Caco-2 (cell line): Measurements from ENCODE around the gene FDXR. TPM values are rescaled to one million over a fixed set of nuclear protein-coding genes. Genes with fewer than 3 reads are reported as not detected.

ENCODE experiments used
- BruUV-seq: library from RNA; stranded (reverse); fragments of 400-500 nt; replicated peaks from 2 replicates; lab custom pipeline; 2021; lab: Mats Ljungman, UMichigan
- CTCF ChIA-PET: fragments of 300-600 bp; sonication (Branson Sonifier 250); formaldehyde crosslinking; loops from one replicate; lab custom pipeline; 2022; ENCODE audit warnings: antibody characterized with exemption; lab: Charles Lee
- POLR2A ChIA-PET: fragments of 300-600 bp; sonication (Branson Sonifier 250); formaldehyde crosslinking; loops from one replicate; lab custom pipeline; 2022; ENCODE audit warnings: antibody characterized with exemption; lab: Charles Lee
- DNase-seq, 2 experiments: peaks; one replicate each; pipeline versions ENCODE4 v3.0.0 to v3.0.0-alpha.2; 2020 to 2022
- H3K27me3 ChIP-seq: replicated peaks from 2 replicates; pipeline ENCODE4 v1.6.0; 2011; ENCODE audit warnings: low read length; ENCODE audit not compliant: control insufficient read depth, insufficient read depth
- H3K36me3 ChIP-seq: 2 replicates; pipeline ENCODE4 v1.5.1; 2011; ENCODE audit warnings: low read length; ENCODE audit not compliant: control insufficient read depth, insufficient read depth
- H3K4me1 ChIP-seq: fragments of 250-450 bp; sonication (Bioruptor Pico); 2 replicates; pipeline ENCODE4 v1.5.1; 2020; ENCODE audit warnings: mild to moderate bottlenecking
- H3K4me3 ChIP-seq: 2 replicates; pipeline ENCODE4 v1.5.1; 2011; ENCODE audit warnings: low read depth, mild to moderate bottlenecking, control low read depth, low read length
- H3K9me3 ChIP-seq: fragments of 250-450 bp; sonication (Bioruptor Pico); 2 replicates; pipeline ENCODE4 v1.5.1; 2020; ENCODE audit warnings: mild to moderate bottlenecking, moderate library complexity
- H3K27ac Mint-ChIP-seq: one replicate; pipeline ENCODE4 v1.8.0; 2022; ENCODE audit warnings: mixed read lengths; ENCODE audit not compliant: unreplicated experiment
- H3K27me3 Mint-ChIP-seq: one replicate; pipeline ENCODE4 v1.8.0; 2022; ENCODE audit warnings: mixed read lengths; ENCODE audit not compliant: insufficient read depth, unreplicated experiment
- H3K36me3 Mint-ChIP-seq: one replicate; pipeline ENCODE4 v1.8.0; 2022; ENCODE audit warnings: mild to moderate bottlenecking, mixed read lengths; ENCODE audit not compliant: insufficient read depth, unreplicated experiment
- H3K4me1 Mint-ChIP-seq: one replicate; pipeline ENCODE4 v1.8.0; 2022; ENCODE audit warnings: low read depth, mixed read lengths; ENCODE audit not compliant: unreplicated experiment
- H3K4me3 Mint-ChIP-seq: one replicate; pipeline ENCODE4 v1.8.0; 2022; ENCODE audit warnings: mild to moderate bottlenecking, moderate library complexity, mixed read lengths; ENCODE audit not compliant: unreplicated experiment
- H3K9me3 Mint-ChIP-seq: one replicate; pipeline ENCODE4 v1.8.0; 2022; ENCODE audit warnings: mixed read lengths; ENCODE audit not compliant: unreplicated experiment
- intact Hi-C: fragments of 100-400 bp; cut with micrococcal nuclease; formaldehyde crosslinking; loops from one replicate; pipeline ENCODE4 v1.10.0; 2022; ENCODE audit not compliant: unreplicated experiment
- total RNA-seq: library from RNA; stranded (reverse); gene quantifications from 2 replicates; pipeline ENCODE4 v1.2.3, GENCODE V29; 2022
- TF ChIP-seq, protein P1 (sequence below), 2 experiments: fragments of 200-600 bp in 1 of 2; IDR thresholded peaks; 1 replicate in 1 of 2; 2 replicates in 1 of 2; pipeline versions ENCODE4 v1.5.1 to v1.8.0; 2011 to 2022; ENCODE audit warnings: antibody characterized with exemption in 1 of 2, control low read depth in 1 of 2, inconsistent platforms in 1 of 2, low read depth in 1 of 2, low read length in 1 of 2, mild to moderate bottlenecking in 1 of 2, moderate library complexity in 1 of 2; ENCODE audit not compliant: insufficient read depth in 1 of 2, severe bottlenecking in 1 of 2, unreplicated experiment in 1 of 2

The FDXR gene
- total RNA-seq, 1 experiment from 2014 or later, result 19.0 TPM

DNA sequence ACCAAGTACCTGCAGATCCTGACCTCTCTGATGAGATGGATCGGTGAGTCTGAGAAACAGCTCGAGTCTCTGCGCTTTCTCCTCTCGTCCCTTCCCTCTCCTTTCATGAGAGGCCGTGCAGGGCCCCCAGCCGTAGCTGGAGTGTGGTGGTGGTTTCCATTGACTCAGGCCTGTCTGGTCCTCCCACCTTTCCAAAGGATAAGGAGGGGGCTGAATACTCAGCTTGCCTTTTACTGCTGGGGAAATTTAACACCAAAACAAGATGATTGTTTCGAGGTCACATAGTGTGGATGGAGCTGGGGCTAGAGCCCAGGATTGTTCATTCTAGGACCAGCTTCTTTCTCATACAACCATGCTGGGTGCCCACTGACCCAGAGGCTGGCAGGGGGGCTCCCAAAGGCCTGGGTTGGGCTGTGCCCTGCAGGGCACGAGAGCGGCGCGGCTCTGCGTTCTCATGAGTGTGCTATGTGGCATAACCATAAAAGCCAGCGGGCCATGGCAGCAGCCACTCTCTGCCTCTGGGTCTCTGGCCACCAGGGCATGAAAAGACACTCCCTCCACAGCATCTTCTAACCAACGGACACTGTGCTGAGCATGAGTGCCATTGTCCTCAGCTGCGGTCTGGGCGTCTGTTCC is 52.9 kb downstream of the FDXR start:
- no peaks in the 10 kb centered on the region for H3K9me3 ChIP-seq
- no peak overlapping the region for H3K27ac Mint-ChIP-seq
- no peaks in the 10 kb centered on the region for H3K9me3 Mint-ChIP-seq
- no peaks in the 10 kb centered on the region for H3K27me3 ChIP-seq
- no peaks in the 10 kb centered on the region for H3K27me3 Mint-ChIP-seq
- no peaks in the 10 kb centered on the region for H3K4me1 ChIP-seq
- intact Hi-C loops, result no loop called here
- ChIA-PET CTCF (no interaction called here), POLR2A (no interaction called here)
- no TSS peak for BruUV-seq
- H3K36me3 ChIP-seq, result no peaks in the 10 kb centered on the region
- H3K36me3 Mint-ChIP-seq, result no peaks in the 10 kb centered on the region
- no peak for DNase-seq
- no peaks in the 10 kb centered on the region for H3K4me1 Mint-ChIP-seq
- TF ChIP-seq, protein P1, sequence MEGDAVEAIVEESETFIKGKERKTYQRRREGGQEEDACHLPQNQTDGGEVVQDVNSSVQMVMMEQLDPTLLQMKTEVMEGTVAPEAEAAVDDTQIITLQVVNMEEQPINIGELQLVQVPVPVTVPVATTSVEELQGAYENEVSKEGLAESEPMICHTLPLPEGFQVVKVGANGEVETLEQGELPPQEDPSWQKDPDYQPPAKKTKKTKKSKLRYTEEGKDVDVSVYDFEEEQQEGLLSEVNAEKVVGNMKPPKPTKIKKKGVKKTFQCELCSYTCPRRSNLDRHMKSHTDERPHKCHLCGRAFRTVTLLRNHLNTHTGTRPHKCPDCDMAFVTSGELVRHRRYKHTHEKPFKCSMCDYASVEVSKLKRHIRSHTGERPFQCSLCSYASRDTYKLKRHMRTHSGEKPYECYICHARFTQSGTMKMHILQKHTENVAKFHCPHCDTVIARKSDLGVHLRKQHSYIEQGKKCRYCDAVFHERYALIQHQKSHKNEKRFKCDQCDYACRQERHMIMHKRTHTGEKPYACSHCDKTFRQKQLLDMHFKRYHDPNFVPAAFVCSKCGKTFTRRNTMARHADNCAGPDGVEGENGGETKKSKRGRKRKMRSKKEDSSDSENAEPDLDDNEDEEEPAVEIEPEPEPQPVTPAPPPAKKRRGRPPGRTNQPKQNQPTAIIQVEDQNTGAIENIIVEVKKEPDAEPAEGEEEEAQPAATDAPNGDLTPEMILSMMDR (IDR thresholded peaks at IDR 0.05; ENCODE audit: insufficient read depth in 1 of 2, low read depth in 1 of 2, low read length in 1 of 2, severe bottlenecking in 1 of 2, unreplicated experiment in 1 of 2), result no peak
- H3K4me3 ChIP-seq, result no peak overlapping the region
- H3K4me3 Mint-ChIP-seq, result no peak overlapping the region

GRCh38 chr17:74818291-74818938 is 54.4 kb downstream of the FDXR start:
- POLR2A ChIA-PET, result no interaction called here
- Mint-ChIP-seq H3K9me3 (no peaks in the 10 kb centered on the region), H3K4me1 (no peaks in the 10 kb centered on the region), H3K4me3 (no peak overlapping the region), H3K27ac (no peak overlapping the region), H3K27me3 (no peaks in the 10 kb centered on the region), H3K36me3 (no peaks in the 10 kb centered on the region)
- intact Hi-C loops, result no loop called here
- no peaks in the 10 kb centered on the region for H3K36me3 ChIP-seq
- DNase-seq, result no peak
- TF ChIP-seq, protein P1 (IDR thresholded peaks at IDR 0.05; ENCODE audit: insufficient read depth in 1 of 2, low read depth in 1 of 2, low read length in 1 of 2, severe bottlenecking in 1 of 2, unreplicated experiment in 1 of 2), result no peak
- no peaks in the 10 kb centered on the region for H3K27me3 ChIP-seq
- H3K4me1 ChIP-seq, result no peaks in the 10 kb centered on the region
- no peak overlapping the region for H3K4me3 ChIP-seq
- CTCF ChIA-PET, result no interaction called here
- BruUV-seq, result no TSS peak
- H3K9me3 ChIP-seq, result no peaks in the 10 kb centered on the region

DNA sequence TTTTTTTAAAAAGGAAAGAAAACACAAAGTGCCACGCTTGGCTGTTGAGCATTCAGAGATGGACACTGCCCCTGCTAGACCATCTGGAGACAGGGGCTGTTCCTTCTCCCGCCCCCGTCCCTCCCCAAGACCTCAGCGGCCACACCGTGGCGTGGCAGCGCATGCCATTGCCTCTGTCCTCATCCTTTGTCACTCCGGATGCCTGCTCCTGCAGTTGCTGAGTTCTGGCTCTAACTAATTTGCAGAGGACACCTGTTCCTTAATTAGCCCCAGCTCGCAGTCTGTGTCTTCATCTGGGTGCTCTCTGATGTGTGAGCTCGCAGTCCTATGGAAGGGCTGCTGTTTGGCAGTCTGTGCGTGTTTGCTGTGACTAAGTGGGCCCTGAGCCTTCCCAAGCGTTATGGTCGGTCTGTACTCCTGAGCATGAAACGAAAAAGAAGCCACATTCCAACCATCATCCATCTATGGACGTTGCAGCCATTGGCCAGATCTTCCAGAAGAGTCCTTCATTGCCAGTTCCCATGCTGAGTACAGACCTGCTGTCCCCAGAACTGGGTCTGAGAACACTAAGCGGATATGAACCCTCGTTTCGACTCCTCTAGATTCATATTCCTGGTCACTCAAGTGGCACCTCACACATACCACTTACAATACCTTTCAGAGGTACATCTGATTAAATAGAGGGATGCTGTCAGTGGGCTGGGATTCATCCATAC is 55.7 kb downstream of the FDXR start:
- CTCF ChIA-PET, result interaction anchor here (0.7 kb wide), 1 partner anchor 11 kb away, joined by 3 read pairs; no protein-coding TSS in a partner anchor
- H3K4me1 Mint-ChIP-seq, result no peaks in the 10 kb centered on the region
- TF ChIP-seq, protein P1 (IDR thresholded peaks at IDR 0.05; ENCODE audit: insufficient read depth in 1 of 2, low read depth in 1 of 2, low read length in 1 of 2, severe bottlenecking in 1 of 2, unreplicated experiment in 1 of 2), result no peak
- no peaks in the 10 kb centered on the region for H3K36me3 ChIP-seq
- no peaks in the 10 kb centered on the region for H3K9me3 Mint-ChIP-seq
- no peak overlapping the region for H3K4me3 ChIP-seq
- H3K9me3 ChIP-seq, result no peaks in the 10 kb centered on the region
- intact Hi-C loops, result no loop called here
- H3K4me3 Mint-ChIP-seq, result no peak overlapping the region
- H3K36me3 Mint-ChIP-seq, result no peaks in the 10 kb centered on the region
- POLR2A ChIA-PET, result no interaction called here
- no peak for DNase-seq
- no peaks in the 10 kb centered on the region for H3K4me1 ChIP-seq
- H3K27ac Mint-ChIP-seq, result no peak overlapping the region
- no TSS peak for BruUV-seq
- no peaks in the 10 kb centered on the region for H3K27me3 Mint-ChIP-seq
- no peaks in the 10 kb centered on the region for H3K27me3 ChIP-seq
